GM12865 (cell line): ENCODE results near the gene PUDP.
A peak's percentile ranks its signal among the peaks of the same experiment; 100 is the strongest.

Experiments used
- DNase-seq: peaks from one replicate; pipeline ENCODE4 v3.0.0; 2010; ENCODE audit warnings: low read depth
- H3K4me3 ChIP-seq: 2 replicates; pipeline ENCODE4 v1.5.1; 2011; ENCODE audit warnings: mild to moderate bottlenecking, low read depth, low read length, control low read depth
- CTCF ChIP-seq: IDR thresholded peaks from 2 replicates; pipeline ENCODE4 v1.5.1; 2011; ENCODE audit warnings: low read length, control low read depth, low read depth, inconsistent platforms; ENCODE audit not compliant: insufficient read depth; ENCODE audit errors: missing control alignments

The PUDP gene

GRCh38 chrX:7120878-7121219 lies 27.1 kb downstream of the PUDP start:
- no peak for TF ChIP-seq CTCF
- DNase-seq, result no peak
- no peak overlapping the region for H3K4me3 ChIP-seq

GRCh38 chrX:7119950-7120877 lies 27.7 kb downstream of the PUDP start:
- no peak overlapping the region for H3K4me3 ChIP-seq
- no peak for DNase-seq
- TF ChIP-seq CTCF, result no peak

GRCh38 chrX:7117587-7117986 lies 30.4 kb downstream of the PUDP start:
- no peak overlapping the region for H3K4me3 ChIP-seq
- peak; percentile 49 for DNase-seq
- TF ChIP-seq CTCF, result no peak

GRCh38 chrX:7116081-7116480 lies 31.9 kb downstream of the PUDP start:
- no peak for DNase-seq
- H3K4me3 ChIP-seq, result no peak overlapping the region
- no peak for TF ChIP-seq CTCF

GRCh38 chrX:7115557-7115956 lies 32.4 kb downstream of the PUDP start:
- no peak for TF ChIP-seq CTCF
- peak; percentile 84 for DNase-seq
- H3K4me3 ChIP-seq, result no peak overlapping the region

- no peak for TF ChIP-seq CTCF
- no peak for DNase-seq
- H3K4me3 ChIP-seq, result no peak overlapping the region
Measured at GRCh38 chrX:7112071-7112470, 35.9 kb downstream of the PUDP start.

GRCh38 chrX:7111518-7111917 lies 36.4 kb downstream of the PUDP start:
- DNase-seq, result no peak
- TF ChIP-seq CTCF, result no peak
- H3K4me3 ChIP-seq, result peak overlapping the region; percentile 42
